Inflammatory macrophage (primary cell): ENCODE data around the gene CAB39.
"Not testable (repeated sequence)": the region's sequence is repeated elsewhere in the genome, so short reads cannot be mapped to it uniquely, and the experiment has no call there.

Experiments
- DNase-seq, 2 donors: peaks; one replicate each; pipeline ENCODE4 v3.0.0-alpha.2; 2020 to 2022

The CAB39 gene

GRCh38 chr2:230684270-230685168 lies 28.1 kb upstream of the CAB39 start:
- DNase-seq, result peak in 1 of 2 donors; percentile 41

DNA sequence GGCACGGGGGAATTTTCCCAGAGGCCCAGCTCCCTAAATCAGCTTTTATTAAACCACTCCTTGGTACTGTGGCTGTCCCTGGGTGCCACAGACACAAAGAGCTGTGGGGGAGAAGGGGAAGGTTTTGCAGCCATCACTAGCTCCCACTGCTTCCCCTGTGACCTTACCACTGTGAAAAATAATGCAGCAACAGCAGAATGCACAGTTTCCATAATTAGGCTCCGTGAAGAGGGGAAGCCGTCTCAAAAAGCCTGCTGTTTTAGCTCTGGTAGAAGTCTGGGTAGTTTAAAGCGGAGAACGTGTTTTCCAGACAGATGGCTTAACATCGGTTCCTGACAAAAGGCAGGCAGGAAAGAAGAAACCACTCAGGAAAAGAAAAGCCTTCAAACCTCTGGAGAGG lies 27.5 kb upstream of the CAB39 start:
- DNase-seq, result peak; percentile 62 to 71

DNA sequence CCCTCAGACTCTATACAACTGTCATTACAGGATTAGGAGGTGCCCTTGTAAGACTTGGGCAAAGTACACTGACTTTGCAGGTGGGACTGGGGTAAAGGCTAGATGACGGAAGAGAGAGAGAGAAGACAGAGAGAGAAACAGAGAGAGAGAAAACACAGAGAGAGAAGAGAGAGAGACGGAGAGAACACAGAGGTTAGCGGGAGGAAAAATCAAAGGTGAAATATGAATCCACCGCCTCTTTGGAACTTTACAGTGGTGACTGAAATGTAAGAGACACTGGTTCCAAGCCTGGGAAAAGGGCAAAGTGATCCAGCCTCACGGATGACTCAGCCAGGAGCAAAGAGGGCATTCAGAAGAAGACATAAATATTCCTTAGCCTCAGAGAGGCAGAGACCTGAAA lies 25.1 kb upstream of the CAB39 start:
- no peak for DNase-seq

- peak; percentile 51 to 87 for DNase-seq
These were observed 24.2 kb upstream of the CAB39 start for GRCh38 chr2:230688490-230688889.

- DNase-seq, result no peak
These were observed 22.2 kb upstream of the CAB39 start for GRCh38 chr2:230690439-230690838.

- no peak for DNase-seq
These were observed 21.5 kb upstream of the CAB39 start for GRCh38 chr2:230691005-230691647.

- no peak for DNase-seq
These were observed 19.9 kb upstream of the CAB39 start for GRCh38 chr2:230692760-230693159.

- no peak for DNase-seq
These were observed 19.2 kb upstream of the CAB39 start for GRCh38 chr2:230693411-230693810.

DNA sequence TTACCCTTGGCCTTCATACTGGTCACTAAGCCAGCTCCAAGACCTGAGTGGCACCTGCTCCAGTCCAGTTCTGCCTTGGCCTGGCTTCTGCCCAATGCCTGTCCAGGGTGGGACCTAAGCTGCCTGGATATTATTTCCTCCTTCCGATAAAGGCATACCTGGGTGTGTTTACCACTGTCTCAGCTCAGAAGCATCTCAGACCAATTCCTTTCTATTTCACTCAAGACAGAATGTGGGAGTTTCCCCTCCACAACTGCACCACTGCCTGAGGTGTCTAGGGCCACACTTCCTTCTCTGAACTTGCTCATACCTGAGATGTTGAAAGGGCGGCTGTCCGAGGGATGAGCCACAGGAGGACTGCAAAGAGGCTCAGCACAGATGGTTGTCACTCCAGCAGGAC lies 18.4 kb upstream of the CAB39 start:
- no peak for DNase-seq

- no peak for DNase-seq
These were observed 17.1 kb upstream of the CAB39 start for GRCh38 chr2:230695551-230695950.

DNA sequence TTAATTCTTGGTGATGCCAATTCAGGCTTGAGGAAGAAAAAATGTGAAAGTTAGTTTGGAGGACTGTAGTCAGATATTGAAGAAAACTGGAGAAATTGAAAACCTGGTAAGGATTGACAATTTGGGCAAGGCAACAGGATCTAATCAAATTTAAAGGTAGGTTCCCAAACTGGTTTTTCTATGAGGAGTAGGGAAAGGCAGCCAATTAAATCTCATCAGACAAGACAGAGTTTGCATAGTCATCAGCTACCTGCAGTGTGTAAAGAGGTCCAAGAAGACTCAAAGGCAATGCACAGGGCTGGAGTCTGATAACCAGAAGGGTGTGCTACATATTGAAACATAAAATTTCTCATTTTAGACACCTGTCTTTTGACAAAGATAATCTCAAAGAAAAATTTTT lies 16.0 kb upstream of the CAB39 start:
- DNase-seq, result no peak

GRCh38 chr2:230697676-230698075 lies 15.0 kb upstream of the CAB39 start:
- no peak for DNase-seq

- DNase-seq, result not testable (repeated sequence)
These were observed 13.9 kb upstream of the CAB39 start for GRCh38 chr2:230698753-230699152.

GRCh38 chr2:230700447-230700846 lies 12.2 kb upstream of the CAB39 start:
- DNase-seq, result peak; percentile 54 to 81

GRCh38 chr2:230701308-230701707 lies 11.3 kb upstream of the CAB39 start:
- no peak for DNase-seq

DNA sequence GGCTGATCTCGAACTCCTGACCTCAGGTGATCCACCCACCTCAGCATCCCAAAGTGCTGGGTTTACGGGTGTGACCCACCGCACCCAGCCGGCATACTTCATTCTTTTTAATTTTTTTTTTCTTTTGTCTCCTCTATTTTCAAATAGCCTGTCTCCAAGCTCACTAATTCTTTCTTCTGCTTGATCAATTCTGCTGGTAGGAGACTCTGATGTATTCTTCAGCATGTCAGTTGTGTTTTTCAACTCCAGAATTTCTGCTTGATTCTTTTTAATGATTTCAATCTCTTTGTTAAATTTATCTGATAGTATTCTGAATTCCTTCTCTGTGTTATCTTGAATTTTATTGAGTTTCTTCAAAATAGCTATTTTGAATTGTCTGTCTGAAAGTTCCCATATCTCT lies 10.2 kb upstream of the CAB39 start:
- not testable (repeated sequence) for DNase-seq

DNA sequence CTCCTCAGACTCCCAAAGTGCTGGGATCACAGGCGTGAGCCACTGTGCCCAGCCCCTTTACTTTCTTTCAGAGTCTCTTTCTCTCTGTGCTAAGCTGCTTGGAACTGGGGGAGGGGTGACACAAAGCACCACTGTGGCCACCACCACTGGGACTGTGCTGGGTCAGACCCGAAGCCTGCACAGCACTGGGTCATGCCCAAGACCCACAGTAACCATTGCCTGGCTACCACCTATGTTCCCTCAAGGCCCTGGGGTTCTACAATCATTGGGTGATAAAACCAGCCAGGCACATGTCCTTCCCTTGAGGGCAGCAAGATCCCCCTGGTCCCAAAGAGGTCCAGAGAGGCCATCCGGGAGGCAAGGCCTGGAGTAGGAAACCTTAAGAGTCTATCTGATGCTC lies 9.1 kb upstream of the CAB39 start:
- DNase-seq, result no peak

- no peak for DNase-seq
These were observed 6.6 kb upstream of the CAB39 start for GRCh38 chr2:230706053-230706521.

DNA sequence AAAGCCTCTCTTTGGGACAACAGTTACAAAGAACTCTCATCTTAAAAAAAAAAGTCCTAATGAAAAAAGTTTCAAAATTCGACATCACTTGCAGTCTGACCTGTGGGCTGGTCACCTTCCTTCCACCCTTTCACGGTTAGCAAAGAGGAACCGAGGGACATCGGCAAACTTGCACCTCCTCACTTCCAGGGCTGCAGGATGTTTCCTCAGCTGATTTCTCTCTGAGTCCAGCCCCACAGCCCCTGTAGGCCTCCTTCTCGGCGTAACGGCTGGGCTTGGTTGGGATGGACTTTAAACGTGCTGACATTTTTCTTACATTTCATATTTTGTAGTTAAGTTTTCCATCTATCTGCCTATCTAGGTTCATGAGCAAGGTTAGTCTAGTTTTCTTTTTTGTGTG lies 5.7 kb upstream of the CAB39 start:
- peak in 1 of 2 donors; percentile 16 for DNase-seq

GRCh38 chr2:230708204-230708603 lies 4.4 kb upstream of the CAB39 start:
- no peak for DNase-seq

DNA sequence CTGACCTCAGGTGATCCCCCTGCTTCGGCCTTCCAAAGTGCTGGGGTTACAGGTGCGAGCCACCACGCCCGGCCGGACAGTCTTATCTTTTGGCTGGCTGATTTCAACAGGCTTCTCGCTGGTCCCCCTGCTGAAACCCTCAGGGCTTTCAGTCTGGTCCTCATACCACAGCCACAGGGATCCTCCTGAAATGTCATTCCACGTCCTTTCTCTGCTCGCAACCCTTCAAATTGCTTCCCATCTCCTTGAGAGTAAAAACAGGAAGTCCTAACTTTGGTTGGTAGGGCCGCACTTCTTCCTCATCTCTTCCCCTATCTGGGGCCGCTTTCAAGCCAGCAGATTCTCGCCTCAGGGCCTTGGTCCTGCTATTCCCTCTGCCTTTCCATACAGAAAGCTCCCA lies 1.4 kb upstream of the CAB39 start:
- DNase-seq, result peak; percentile 72 to 74

- peak; percentile 28 to 47 for DNase-seq
These were observed 891 bp downstream of the CAB39 start for GRCh38 chr2:230713331-230714135.

- peak; percentile 59 to 67 for DNase-seq
These were observed 1.5 kb downstream of the CAB39 start for GRCh38 chr2:230714136-230714480.
